GM23248 (cell line): Measurements from ENCODE around the gene MAML3.

Source experiments
- EZH2 ChIP-seq: fragments of 200-600 bp; sonication (generic); IDR thresholded peaks from 2 replicates; pipeline ENCODE4 v1.6.1; 2018; ENCODE audit warnings: antibody characterized with exemption, mild to moderate bottlenecking; ENCODE audit not compliant: insufficient read depth, poor library complexity, severe bottlenecking
- EZH2phosphoT487 ChIP-seq: fragments of 200-600 bp; sonication (generic); IDR thresholded peaks from 2 replicates; pipeline ENCODE4 v1.6.1; 2018; ENCODE audit warnings: antibody characterized with exemption, moderate library complexity, mild to moderate bottlenecking, low read depth; ENCODE audit not compliant: insufficient read depth

- no peak for TF ChIP-seq EZH2
- TF ChIP-seq EZH2phosphoT487 = no peak
Observed at GRCh38 chr4:139957065-139957464, 196.9 kb downstream of the MAML3 start.
